Left ventricle myocardium inferior (tissue), 1 donor: ENCODE data around the gene COA7. TPM values are rescaled to one million over a fixed set of nuclear protein-coding genes. Genes with fewer than 3 reads are reported as not detected.

Experiments used
- DNase-seq: peaks from one replicate; pipeline ENCODE4 v3.0.0-alpha.2; 2020
- H3K27ac ChIP-seq: fragments of 200-600 bp; replicated peaks from 2 replicates; pipeline ENCODE4 v1.8.0; 2021
- H3K27me3 ChIP-seq: fragments of 200-600 bp; 2 replicates; pipeline ENCODE4 v1.8.0; 2021; ENCODE audit warnings: low read depth
- H3K36me3 ChIP-seq: fragments of 200-600 bp; 2 replicates; pipeline ENCODE4 v1.8.0; 2021
- H3K4me1 ChIP-seq: fragments of 200-600 bp; 2 replicates; pipeline ENCODE4 v1.8.0; 2021
- H3K4me3 ChIP-seq: fragments of 200-600 bp; 2 replicates; pipeline ENCODE4 v1.8.0; 2021; ENCODE audit warnings: mild to moderate bottlenecking, moderate library complexity
- H3K9me3 ChIP-seq: fragments of 200-600 bp; replicated peaks from 2 replicates; pipeline ENCODE4 v1.8.0; 2021
- CTCF ChIP-seq: fragments of 200-600 bp; IDR thresholded peaks from 2 replicates; pipeline ENCODE4 v1.8.0; 2021; ENCODE audit warnings: antibody characterized with exemption, mild to moderate bottlenecking, borderline replicate concordance
- intact Hi-C: fragments of 100-400 bp; cut with micrococcal nuclease; formaldehyde crosslinking; loops from one replicate; pipeline ENCODE4 v1.11.0; 2022
- total RNA-seq: library from RNA; stranded (reverse); fragmentation: NEBNext Ultra II Directional; extraction: Animal tissue kit (Norgen Biotek cat#: 25700); gene quantifications from one replicate; pipeline ENCODE4 v1.2.1, GENCODE V29; 2021
- donor health status: DM: no; HTN: yes; CAD: no; lungs with severe emphysema.

COA7 gene
- total RNA-seq, 1 donor from 2014 or later = 18.5 TPM

- Histone ChIP-seq H3K36me3 (no peaks in the 10 kb centered on the region), H3K4me3 (no peak overlapping the region), H3K27me3 (no peaks in the 10 kb centered on the region), H3K9me3 (no peaks in the 10 kb centered on the region), H3K27ac (no peak overlapping the region), H3K4me1 (no peaks in the 10 kb centered on the region)
- no peak for TF ChIP-seq CTCF
- DNase-seq = no peak
- intact Hi-C loops = no loop called here
Measured at GRCh38 chr1:52667290-52667689, 30.9 kb downstream of the COA7 start.

- H3K4me1 ChIP-seq = no peaks in the 10 kb centered on the region
- no peak overlapping the region for H3K27ac ChIP-seq
- TF ChIP-seq CTCF = no peak
- no peak for DNase-seq
- no peak overlapping the region for H3K4me3 ChIP-seq
- H3K36me3 ChIP-seq = no peaks in the 10 kb centered on the region
- intact Hi-C loops = no loop called here
- H3K27me3 ChIP-seq = no peaks in the 10 kb centered on the region
- H3K9me3 ChIP-seq = no peaks in the 10 kb centered on the region
Measured at GRCh38 chr1:52665006-52665941, 32.9 kb downstream of the COA7 start.

- H3K4me1 ChIP-seq = no peaks in the 10 kb centered on the region
- H3K27me3 ChIP-seq = no peaks in the 10 kb centered on the region
- H3K36me3 ChIP-seq = no peaks in the 10 kb centered on the region
- no peak overlapping the region for H3K4me3 ChIP-seq
- no peak for TF ChIP-seq CTCF
- no peak overlapping the region for H3K27ac ChIP-seq
- no peaks in the 10 kb centered on the region for H3K9me3 ChIP-seq
- DNase-seq = no peak
- intact Hi-C loops = no loop called here
Measured at GRCh38 chr1:52663716-52664115, 34.4 kb downstream of the COA7 start.

GRCh38 chr1:52662645-52663313 lies 35.4 kb downstream of the COA7 start:
- no peak for TF ChIP-seq CTCF
- no peaks in the 10 kb centered on the region for H3K27me3 ChIP-seq
- DNase-seq = no peak
- no peaks in the 10 kb centered on the region for H3K36me3 ChIP-seq
- H3K9me3 ChIP-seq = no peaks in the 10 kb centered on the region
- no peaks in the 10 kb centered on the region for H3K4me1 ChIP-seq
- H3K4me3 ChIP-seq = no peak overlapping the region
- H3K27ac ChIP-seq = no peak overlapping the region
- intact Hi-C loops = no loop called here

GRCh38 chr1:52660807-52661206 lies 37.3 kb downstream of the COA7 start:
- intact Hi-C loops = no loop called here
- H3K27ac ChIP-seq = no peak overlapping the region

More at GRCh38 chr1:52660807-52661206, 37.3 kb downstream of the COA7 start:
- no peaks in the 10 kb centered on the region for H3K4me1 ChIP-seq
- H3K4me3 ChIP-seq = no peak overlapping the region
- TF ChIP-seq CTCF = no peak
- H3K9me3 ChIP-seq = no peaks in the 10 kb centered on the region
- DNase-seq = no peak
- H3K27me3 ChIP-seq = no peaks in the 10 kb centered on the region
- no peaks in the 10 kb centered on the region for H3K36me3 ChIP-seq
